Measurements from ENCODE around the gene ATP2A3. TPM values are rescaled to one million over a fixed set of nuclear protein-coding genes. Genes with fewer than 3 reads are reported as not detected.

ATP2A3 gene
- total RNA-seq, 1 experiment from 2014 or later: 8.2 TPM

- Histone ChIP-seq H3K4me3 (ENCODE audit: low read depth, low read length) (no peak overlapping the region), H3K27me3 (replicated peaks; ENCODE audit: control insufficient read depth, insufficient read depth, low read length) (no peaks in the 10 kb centered on the region), H3K36me3 (ENCODE audit: control insufficient read depth, insufficient read depth, low read length) (no peaks in the 10 kb centered on the region), H3K9me3 (no peaks in the 10 kb centered on the region), H3K4me1 (no peaks in the 10 kb centered on the region)
- intact Hi-C loops (cut with micrococcal nuclease; ENCODE audit: unreplicated experiment): no loop called here
- Mint-ChIP-seq H3K36me3 (ENCODE audit: insufficient read depth, unreplicated experiment) (no peaks in the 10 kb centered on the region), H3K9me3 (ENCODE audit: unreplicated experiment) (no peaks in the 10 kb centered on the region), H3K4me3 (ENCODE audit: unreplicated experiment) (no peak overlapping the region), H3K27me3 (ENCODE audit: insufficient read depth, unreplicated experiment) (no peaks in the 10 kb centered on the region), H3K4me1 (ENCODE audit: low read depth, unreplicated experiment) (no peaks in the 10 kb centered on the region), H3K27ac (ENCODE audit: unreplicated experiment) (no peak overlapping the region)
- no TSS peak for BruUV-seq (replicated peaks)
- no peak for DNase-seq
- POLR2A ChIA-PET: no interaction called here
- CTCF ChIA-PET: no interaction called here
- no peak for TF ChIP-seq CTCF (IDR thresholded peaks at IDR 0.05; ENCODE audit: insufficient read depth in 1 of 2, low read depth in 1 of 2, low read length in 1 of 2, severe bottlenecking in 1 of 2, unreplicated experiment in 1 of 2)
These were observed 85.1 kb downstream of the ATP2A3 start for GRCh38 chr17:3879186-3879585.

DNA sequence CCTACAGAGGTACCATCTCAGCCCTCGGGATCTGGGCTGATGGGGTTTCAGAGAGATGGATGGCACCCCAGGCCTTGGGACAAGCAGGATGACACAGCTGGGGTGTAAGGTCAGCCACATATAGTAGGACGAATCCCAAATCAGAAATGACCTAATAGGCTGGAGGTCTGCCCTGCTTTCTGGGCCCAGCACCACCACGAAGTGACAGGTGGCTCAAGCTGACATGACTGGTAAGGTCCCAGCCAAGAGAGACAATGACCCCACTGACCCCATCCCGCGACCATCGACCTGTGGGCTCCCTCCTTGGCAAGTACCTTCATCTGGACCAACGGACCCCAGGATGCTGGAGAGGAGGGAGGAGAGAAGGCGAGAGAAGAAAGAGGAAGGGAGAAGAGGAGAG is 87.0 kb downstream of the ATP2A3 start:
- POLR2A ChIA-PET: no interaction called here
- TF ChIP-seq CTCF (IDR thresholded peaks at IDR 0.05; ENCODE audit: insufficient read depth in 1 of 2, low read depth in 1 of 2, low read length in 1 of 2, severe bottlenecking in 1 of 2, unreplicated experiment in 1 of 2): no peak
- Histone ChIP-seq H3K4me1 (no peaks in the 10 kb centered on the region), H3K4me3 (ENCODE audit: low read depth, low read length) (no peak overlapping the region), H3K27me3 (replicated peaks; ENCODE audit: control insufficient read depth, insufficient read depth, low read length) (no peaks in the 10 kb centered on the region), H3K36me3 (ENCODE audit: control insufficient read depth, insufficient read depth, low read length) (no peaks in the 10 kb centered on the region), H3K9me3 (no peaks in the 10 kb centered on the region)
- Mint-ChIP-seq H3K27me3 (ENCODE audit: insufficient read depth, unreplicated experiment) (no peaks in the 10 kb centered on the region), H3K27ac (ENCODE audit: unreplicated experiment) (no peak overlapping the region), H3K36me3 (ENCODE audit: insufficient read depth, unreplicated experiment) (no peaks in the 10 kb centered on the region), H3K4me3 (ENCODE audit: unreplicated experiment) (no peak overlapping the region), H3K4me1 (ENCODE audit: low read depth, unreplicated experiment) (no peaks in the 10 kb centered on the region), H3K9me3 (ENCODE audit: unreplicated experiment) (no peaks in the 10 kb centered on the region)
- no peak for DNase-seq
- CTCF ChIA-PET: no interaction called here
- intact Hi-C loops (cut with micrococcal nuclease; ENCODE audit: unreplicated experiment): no loop called here
- no TSS peak for BruUV-seq (replicated peaks)

- no peaks in the 10 kb centered on the region for H3K9me3 Mint-ChIP-seq (ENCODE audit: unreplicated experiment)
- H3K27me3 Mint-ChIP-seq (ENCODE audit: insufficient read depth, unreplicated experiment): no peaks in the 10 kb centered on the region
- no peak overlapping the region for H3K4me3 ChIP-seq (ENCODE audit: low read depth, low read length)
- CTCF ChIA-PET: no interaction called here
- H3K36me3 ChIP-seq (ENCODE audit: control insufficient read depth, insufficient read depth, low read length): no peaks in the 10 kb centered on the region
- H3K4me1 Mint-ChIP-seq (ENCODE audit: low read depth, unreplicated experiment): no peaks in the 10 kb centered on the region
- H3K9me3 ChIP-seq: no peaks in the 10 kb centered on the region
- no peaks in the 10 kb centered on the region for H3K36me3 Mint-ChIP-seq (ENCODE audit: insufficient read depth, unreplicated experiment)
- H3K27ac Mint-ChIP-seq (ENCODE audit: unreplicated experiment): no peak overlapping the region
- H3K27me3 ChIP-seq (replicated peaks; ENCODE audit: control insufficient read depth, insufficient read depth, low read length): no peaks in the 10 kb centered on the region
- DNase-seq: no peak
- no peak overlapping the region for H3K4me3 Mint-ChIP-seq (ENCODE audit: unreplicated experiment)
- TF ChIP-seq CTCF (IDR thresholded peaks at IDR 0.05; ENCODE audit: insufficient read depth in 1 of 2, low read depth in 1 of 2, low read length in 1 of 2, severe bottlenecking in 1 of 2, unreplicated experiment in 1 of 2): no peak
- POLR2A ChIA-PET: no interaction called here
- no peaks in the 10 kb centered on the region for H3K4me1 ChIP-seq
- intact Hi-C loops (cut with micrococcal nuclease; ENCODE audit: unreplicated experiment): no loop called here
- no TSS peak for BruUV-seq (replicated peaks)
These were observed 88.9 kb downstream of the ATP2A3 start for GRCh38 chr17:3875317-3875716.

Other genes with a start within 250 kb of the ATP2A3 start
- gene HASPIN, start 240.5 kb downstream of the ATP2A3 start, total RNA-seq (2022): 9.1 and 9.5 TPM in 2 replicates
- 12.5 and 12.8 TPM in 2 replicates for gene ITGAE, start 163.2 kb downstream of the ATP2A3 start, total RNA-seq (2022)
- gene NCBP3, start 118.2 kb downstream of the ATP2A3 start, total RNA-seq (2022): 28.4 and 32.8 TPM in 2 replicates
- 1.4 and 1.9 TPM in 2 replicates for gene CAMKK1, start 71.4 kb downstream of the ATP2A3 start, total RNA-seq (2022)
- gene P2RX1, start 48.0 kb downstream of the ATP2A3 start, total RNA-seq (2022): 0.23 TPM in 1 of 2 replicates, not detected in the other
- gene ZZEF1, start 178.6 kb upstream of the ATP2A3 start, total RNA-seq (2022): 21.9 and 22.9 TPM in 2 replicates
- 5.6 and 6.1 TPM in 2 replicates for gene CYB5D2, start 178.8 kb upstream of the ATP2A3 start, total RNA-seq (2022)

All from Caco-2 (cell line).